GM12878 (cell line): Measurements from ENCODE around the gene TMEM255A. TPM values are rescaled to one million over a fixed set of nuclear protein-coding genes. Genes with fewer than 3 reads are reported as not detected.
A peak's percentile ranks its signal among the peaks of the same experiment; 100 is the strongest.

Experiments used
- ATAC-seq: fragments of 200-7000 bp; cut with Tn5 transposase; 3 replicates; pipeline ENCODE4 v1.9.1; 2020; ENCODE audit warnings: mild to moderate bottlenecking, moderate library complexity
- BruUV-seq: library from RNA; stranded (reverse); fragments of 400-500 nt; replicated peaks from 2 replicates; lab custom pipeline; 2021; lab: Mats Ljungman, UMichigan
- CTCF ChIA-PET: fragments of 300-600 bp; sonication (Branson Sonifier 250); formaldehyde crosslinking; extraction: SDS; loops from one replicate; lab custom pipeline; 2021; ENCODE audit warnings: inconsistent platforms; lab: Yijun Ruan, JAX
- POLR2A ChIA-PET: fragments of 350-600 bp; formaldehyde crosslinking; extraction: SDS; loops from one replicate; lab custom pipeline; 2021; ENCODE audit warnings: inconsistent platforms; lab: Charles Lee
- RAD21 ChIA-PET: fragments of 300-600 bp; sonication (Branson Sonifier 250); formaldehyde crosslinking; loops from one replicate; lab custom pipeline; 2023; ENCODE audit warnings: antibody characterized with exemption; ENCODE audit not compliant: unreplicated experiment; lab: Charles Lee
- SMC1A ChIA-PET: fragments of 300-600 bp; sonication (Branson Sonifier 250); formaldehyde crosslinking; loops from one replicate; lab custom pipeline; 2023; ENCODE audit not compliant: unreplicated experiment, uncharacterized antibody; lab: Charles Lee
- DNase-seq: peaks from one replicate; pipeline ENCODE4 v3.0.0-alpha.2; 2011; ENCODE audit warnings: low read depth, low spot score
- FAIRE-seq: peaks from 3 replicates; lab custom pipeline; 2011; peaks lifted over from hg19 to GRCh38; lab: Jason Lieb, UNC
- H2AFZ ChIP-seq: 2 replicates; pipeline ENCODE4 v1.6.0; 2011; ENCODE audit warnings: low read depth, low read length, control low read depth; ENCODE audit not compliant: control insufficient read depth
- H3K27ac ChIP-seq: 2 replicates; pipeline ENCODE4 v1.5.1; 2011; ENCODE audit warnings: control low read depth; ENCODE audit not compliant: control insufficient read depth, insufficient read depth
- H3K27me3 ChIP-seq, 2 experiments: replicated peaks in 1 of 2; 2 replicates each; pipeline versions ENCODE4 v1.6.0 to v1.6.1; 2011; ENCODE audit warnings: low read length in 1 of 2; ENCODE audit not compliant: control insufficient read depth in 2 of 2, insufficient read depth in 2 of 2
- H3K36me3 ChIP-seq, 2 experiments: 2 replicates each; pipeline ENCODE4 v1.5.1; 2011; ENCODE audit warnings: low read length in 1 of 2; ENCODE audit not compliant: control insufficient read depth in 2 of 2, insufficient read depth in 2 of 2
- H3K4me1 ChIP-seq: 2 replicates; pipeline ENCODE4 v1.6.1; 2011; ENCODE audit warnings: mild to moderate bottlenecking, low read length, moderate library complexity, mixed read lengths; ENCODE audit not compliant: control insufficient read depth, insufficient read depth
- H3K4me2 ChIP-seq: 2 replicates; pipeline ENCODE4 v1.6.0; 2011; ENCODE audit warnings: control low read depth; ENCODE audit not compliant: control insufficient read depth, insufficient read depth
- H3K4me3 ChIP-seq: fragments of 200-600 bp; sonication (generic); 2 replicates; pipeline ENCODE4 v1.5.1; 2016
- H3K79me2 ChIP-seq: 2 replicates; pipeline ENCODE4 v1.6.0; 2011; ENCODE audit warnings: low read length; ENCODE audit not compliant: control insufficient read depth, insufficient read depth
- H3K9ac ChIP-seq: 2 replicates; pipeline ENCODE4 v1.8.0; 2011; ENCODE audit warnings: low read length, control low read depth, mixed read lengths; ENCODE audit not compliant: control insufficient read depth, insufficient read depth
- H3K9me3 ChIP-seq: replicated peaks from 3 replicates; pipeline ENCODE4 v1.5.1; 2011; ENCODE audit warnings: mild to moderate bottlenecking, low read length; ENCODE audit not compliant: control insufficient read depth, insufficient read depth
- H4K20me1 ChIP-seq: 2 replicates; pipeline ENCODE4 v1.6.0; 2011; ENCODE audit not compliant: control insufficient read depth, insufficient read depth
- CREB1 ChIP-seq: IDR thresholded peaks from 2 replicates; pipeline ENCODE4 v1.6.1; 2012; ENCODE audit warnings: low read depth, mild to moderate bottlenecking, inconsistent platforms
- CREM ChIP-seq: IDR thresholded peaks from 2 replicates; pipeline ENCODE4 v1.6.1; 2014; ENCODE audit warnings: antibody characterized with exemption, low read depth
- EP300 ChIP-seq, 2 experiments: fragments of 150-350 bp in 1 of 2; IDR thresholded peaks; 2 replicates each; pipeline ENCODE4 v1.6.1; 2011 to 2012; ENCODE audit warnings: low read depth in 2 of 2, low read length in 2 of 2, borderline replicate concordance in 1 of 2, improper control_type of control experiment in 1 of 2, inconsistent platforms in 1 of 2; ENCODE audit not compliant: control insufficient read depth in 1 of 2
- EZH2 ChIP-seq: IDR thresholded peaks from 2 replicates; pipeline ENCODE4 v1.6.1; 2012; ENCODE audit warnings: low read depth, mild to moderate bottlenecking, control low read depth, inconsistent platforms, low read length, borderline replicate concordance; ENCODE audit not compliant: control insufficient read depth
- JUND ChIP-seq: IDR thresholded peaks from 2 replicates; pipeline ENCODE4 v1.6.1; 2012; ENCODE audit warnings: low read depth, mild to moderate bottlenecking, low read length, improper control_type of control experiment, moderate library complexity
- PBX3 ChIP-seq: IDR thresholded peaks from 2 replicates; pipeline ENCODE4 v1.6.1; 2011; ENCODE audit warnings: mild to moderate bottlenecking, low read depth, low read length, moderate library complexity; ENCODE audit not compliant: insufficient replicate concordance
- POLR2A ChIP-seq: IDR thresholded peaks from 2 replicates; pipeline ENCODE4 v1.6.1; 2011; ENCODE audit warnings: low read depth, mild to moderate bottlenecking, low read length
- POU2F2 ChIP-seq: IDR thresholded peaks from 3 replicates; pipeline ENCODE4 v1.6.1; 2011; ENCODE audit warnings: low read depth, mild to moderate bottlenecking, low read length, borderline replicate concordance
- RAD21 ChIP-seq: IDR thresholded peaks from 2 replicates; pipeline ENCODE4 v1.6.1; 2011; ENCODE audit warnings: mild to moderate bottlenecking, low read depth, low read length, moderate library complexity; ENCODE audit not compliant: insufficient read depth
- SMC3 ChIP-seq: IDR thresholded peaks from 2 replicates; pipeline ENCODE4 v1.6.1; 2011; ENCODE audit warnings: low read length, improper control_type of control experiment, borderline replicate concordance
- SUPT20H ChIP-seq: IDR thresholded peaks from 2 replicates; pipeline ENCODE4 v1.6.1; 2011; ENCODE audit warnings: low read depth, mild to moderate bottlenecking, low read length, moderate library complexity, borderline replicate concordance; ENCODE audit not compliant: control insufficient read depth
- TCF12 ChIP-seq: IDR thresholded peaks from 2 replicates; pipeline ENCODE4 v1.6.1; 2011; ENCODE audit warnings: low read depth, mild to moderate bottlenecking, low read length
- ZBED1 ChIP-seq: IDR thresholded peaks from 2 replicates; pipeline ENCODE4 v1.6.1; 2016; ENCODE audit warnings: borderline replicate concordance
- ZNF622 ChIP-seq: fragments of 450-650 bp; IDR thresholded peaks from 2 replicates; pipeline ENCODE4 v1.6.1; 2017; ENCODE audit warnings: mild to moderate bottlenecking, inconsistent platforms
- WGBS: methylation state at CpG from one replicate; pipeline ENCODE4 v1.1.6; 2016; ENCODE audit warnings: low lambda C conversion rate; ENCODE audit not compliant: insufficient replicate concordance, insufficient coverage; ENCODE audit errors: missing lambda C conversion rate; 5-methylcytosine and 5-hydroxymethylcytosine counted together
- in situ Hi-C: fragments of 300-500 bp; cut with MboI; formaldehyde crosslinking; loops from 9 replicates; pipeline ENCODE4 v1.14.3; 2018; ENCODE audit warnings: mixed read lengths
- intact Hi-C: fragments of 100-400 bp; cut with micrococcal nuclease; formaldehyde crosslinking; loops from one replicate; pipeline ENCODE4 v1.14.2; 2022; ENCODE audit not compliant: unreplicated experiment
- polyA plus RNA-seq, 11 experiments: library from polyadenylated mRNA; depleted of rRNA in 4 of 11; unstranded in 6 of 11; stranded (reverse) in 5 of 11; fragments of >200 nt; fragmentation: Nextera tagmentation in 4 of 11; fragmentation: Illumina TruSeq in 1 of 11; extraction: Ambion mirVana in 4 of 11; extraction: Trizol in 1 of 11; gene quantifications; 1 replicate in 1 of 11; 2 replicates in 10 of 11; pipeline versions ENCODE4 v1.2.1 to v1.2.3, GENCODE V29; 2011 to 2016; ENCODE audit warnings: inconsistent platforms in 2 of 11, missing spikeins in 2 of 11, low read depth in 1 of 11
- total RNA-seq, 4 experiments: library from RNA; depleted of rRNA in 3 of 4; stranded (reverse); fragments of >200 nt in 3 of 4; fragmentation: Illumina TruSeq in 1 of 4; extraction: Trizol in 1 of 4; gene quantifications; 2 replicates each; pipeline versions ENCODE4 v1.2.1 to v1.2.3, GENCODE V29; 2013 to 2021
- TF ChIP-seq, protein P1 (sequence below), 3 experiments: IDR thresholded peaks in 2 of 3; conservative IDR thresholded peaks in 1 of 3; 2 replicates each; pipeline ENCODE4 v1.5.1; 2011; ENCODE audit warnings: low read depth in 3 of 3, low read length in 3 of 3, mild to moderate bottlenecking in 3 of 3, control low read depth in 2 of 3, moderate library complexity in 2 of 3, inconsistent platforms in 1 of 3, mixed read lengths in 1 of 3; ENCODE audit not compliant: control insufficient read depth in 2 of 3, insufficient read depth in 1 of 3; ENCODE audit errors: extremely low read depth in 1 of 3
- TF ChIP-seq, protein P2 (sequence below): IDR thresholded peaks from 2 replicates; pipeline ENCODE4 v1.6.1; 2012; ENCODE audit warnings: mild to moderate bottlenecking, low read depth, low read length

Gene TMEM255A
- total and polyA plus RNA-seq, 10 of the 15 experiments (the other 5 are each of a cell fraction or from before 2014, with no cell fraction given): 0.90 to 5.4 (median 1.3) TPM

DNA sequence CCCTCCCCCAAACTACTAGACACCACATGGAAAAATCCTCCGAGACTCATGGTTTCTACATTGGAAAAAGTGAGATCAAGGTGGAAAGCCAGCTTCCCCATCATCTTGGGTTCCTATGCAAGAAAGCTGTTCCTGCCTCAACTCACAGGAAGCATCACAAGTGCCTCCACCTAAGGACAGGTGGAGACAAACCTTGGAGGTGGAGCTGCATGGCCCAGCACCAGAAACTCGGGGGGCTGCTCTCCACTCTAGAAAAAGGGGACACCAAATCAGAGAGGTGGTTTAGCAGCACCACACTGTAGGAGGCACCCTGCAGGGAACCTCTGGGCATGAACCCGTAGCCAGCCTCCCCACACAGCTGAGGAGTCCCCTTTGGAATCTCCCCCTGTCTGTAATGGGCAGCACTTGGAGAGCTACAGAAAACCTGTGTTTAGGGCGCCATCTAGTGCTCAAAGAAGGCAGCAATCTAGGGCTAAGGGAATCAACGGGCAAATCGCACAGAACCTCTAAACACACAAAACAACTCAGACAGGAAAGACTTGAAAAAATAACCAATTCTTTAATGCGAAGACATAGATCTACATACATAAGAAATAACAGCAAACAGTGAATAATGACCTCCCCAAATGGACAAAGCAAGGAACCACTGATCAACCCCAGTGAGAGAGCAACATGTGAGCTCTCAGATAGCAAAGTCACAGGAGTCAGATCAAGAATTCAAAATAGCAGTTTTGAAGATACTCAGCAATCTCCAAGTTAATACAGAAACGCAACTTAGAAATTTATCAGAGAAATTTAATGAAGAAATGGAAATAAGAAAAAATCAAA, 97.6 kb downstream of the TMEM255A start:
- POLR2A ChIA-PET: no interaction called here
- Histone ChIP-seq H3K36me3 (no peaks in the 10 kb centered on the region), H3K4me2 (no peak overlapping the region), H3K4me3 (no peak overlapping the region), H2AFZ (no peak overlapping the region), H3K79me2 (no peaks in the 10 kb centered on the region), H3K4me1 (no peaks in the 10 kb centered on the region), H3K27ac (no peak overlapping the region), H3K9ac (no peak overlapping the region), H4K20me1 (no peaks in the 10 kb centered on the region), H3K9me3 (no peaks in the 10 kb centered on the region), H3K27me3 (no peaks in the 10 kb centered on the region)
- no TSS peak for BruUV-seq
- intact Hi-C loops (no loop called here), in situ Hi-C loops (loop anchor here (25.0 kb wide), 1 partner anchor 101 kb away; the partner anchor contains the start of gene RHOXF1)
- SMC1A ChIA-PET: interaction anchor here (0.5 to 2.0 kb wide), 19 partner anchors 9 to 1450 kb away, joined by 3 to 13 read pairs (median 4); no protein-coding TSS in a partner anchor
- ATAC-seq (peak; percentile 99), FAIRE-seq (no peak), DNase-seq (peak; percentile 36)
- CTCF ChIA-PET: interaction anchor here (0.6 to 4.0 kb wide), 56 partner anchors 9 to 267 kb away, joined by 3 to 51 read pairs (median 5); no protein-coding TSS in a partner anchor
- RAD21 ChIA-PET: interaction anchor here (1.0 to 2.1 kb wide), 14 partner anchors 9 to 343 kb away, joined by 3 to 10 read pairs (median 4); no protein-coding TSS in a partner anchor
- 19% methylated on average over 8 of the region's 8 CpGs for WGBS
- TF ChIP-seq, protein P1, sequence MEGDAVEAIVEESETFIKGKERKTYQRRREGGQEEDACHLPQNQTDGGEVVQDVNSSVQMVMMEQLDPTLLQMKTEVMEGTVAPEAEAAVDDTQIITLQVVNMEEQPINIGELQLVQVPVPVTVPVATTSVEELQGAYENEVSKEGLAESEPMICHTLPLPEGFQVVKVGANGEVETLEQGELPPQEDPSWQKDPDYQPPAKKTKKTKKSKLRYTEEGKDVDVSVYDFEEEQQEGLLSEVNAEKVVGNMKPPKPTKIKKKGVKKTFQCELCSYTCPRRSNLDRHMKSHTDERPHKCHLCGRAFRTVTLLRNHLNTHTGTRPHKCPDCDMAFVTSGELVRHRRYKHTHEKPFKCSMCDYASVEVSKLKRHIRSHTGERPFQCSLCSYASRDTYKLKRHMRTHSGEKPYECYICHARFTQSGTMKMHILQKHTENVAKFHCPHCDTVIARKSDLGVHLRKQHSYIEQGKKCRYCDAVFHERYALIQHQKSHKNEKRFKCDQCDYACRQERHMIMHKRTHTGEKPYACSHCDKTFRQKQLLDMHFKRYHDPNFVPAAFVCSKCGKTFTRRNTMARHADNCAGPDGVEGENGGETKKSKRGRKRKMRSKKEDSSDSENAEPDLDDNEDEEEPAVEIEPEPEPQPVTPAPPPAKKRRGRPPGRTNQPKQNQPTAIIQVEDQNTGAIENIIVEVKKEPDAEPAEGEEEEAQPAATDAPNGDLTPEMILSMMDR (IDR thresholded peaks at IDR 0.05 in 2 of 3, conservative IDR thresholded peaks at IDR 0.05 in 1 of 3; ENCODE audit: control insufficient read depth in 2 of 3, extremely low read depth in 1 of 3, insufficient read depth in 1 of 3, low read depth in 3 of 3, low read length in 3 of 3): peak; percentile 81 to 94 (median 87)
- TF ChIP-seq TCF12: no peak
- TF ChIP-seq POLR2A: no peak
- TF ChIP-seq RAD21: peak; percentile 78
- TF ChIP-seq SMC3: peak; percentile 70
- no peak for TF ChIP-seq ZBED1
- no peak for TF ChIP-seq JUND
- no peak for TF ChIP-seq EP300 (IDR thresholded peaks at IDR 0.05; ENCODE audit: borderline replicate concordance in 1 of 2, control insufficient read depth in 1 of 2, low read depth in 2 of 2, low read length in 2 of 2)
- TF ChIP-seq SUPT20H: no peak
- TF ChIP-seq ZNF622: no peak
- TF ChIP-seq EZH2: no peak
- no peak for TF ChIP-seq POU2F2
- TF ChIP-seq CREB1: no peak
- no peak for TF ChIP-seq PBX3
- TF ChIP-seq, protein P2, sequence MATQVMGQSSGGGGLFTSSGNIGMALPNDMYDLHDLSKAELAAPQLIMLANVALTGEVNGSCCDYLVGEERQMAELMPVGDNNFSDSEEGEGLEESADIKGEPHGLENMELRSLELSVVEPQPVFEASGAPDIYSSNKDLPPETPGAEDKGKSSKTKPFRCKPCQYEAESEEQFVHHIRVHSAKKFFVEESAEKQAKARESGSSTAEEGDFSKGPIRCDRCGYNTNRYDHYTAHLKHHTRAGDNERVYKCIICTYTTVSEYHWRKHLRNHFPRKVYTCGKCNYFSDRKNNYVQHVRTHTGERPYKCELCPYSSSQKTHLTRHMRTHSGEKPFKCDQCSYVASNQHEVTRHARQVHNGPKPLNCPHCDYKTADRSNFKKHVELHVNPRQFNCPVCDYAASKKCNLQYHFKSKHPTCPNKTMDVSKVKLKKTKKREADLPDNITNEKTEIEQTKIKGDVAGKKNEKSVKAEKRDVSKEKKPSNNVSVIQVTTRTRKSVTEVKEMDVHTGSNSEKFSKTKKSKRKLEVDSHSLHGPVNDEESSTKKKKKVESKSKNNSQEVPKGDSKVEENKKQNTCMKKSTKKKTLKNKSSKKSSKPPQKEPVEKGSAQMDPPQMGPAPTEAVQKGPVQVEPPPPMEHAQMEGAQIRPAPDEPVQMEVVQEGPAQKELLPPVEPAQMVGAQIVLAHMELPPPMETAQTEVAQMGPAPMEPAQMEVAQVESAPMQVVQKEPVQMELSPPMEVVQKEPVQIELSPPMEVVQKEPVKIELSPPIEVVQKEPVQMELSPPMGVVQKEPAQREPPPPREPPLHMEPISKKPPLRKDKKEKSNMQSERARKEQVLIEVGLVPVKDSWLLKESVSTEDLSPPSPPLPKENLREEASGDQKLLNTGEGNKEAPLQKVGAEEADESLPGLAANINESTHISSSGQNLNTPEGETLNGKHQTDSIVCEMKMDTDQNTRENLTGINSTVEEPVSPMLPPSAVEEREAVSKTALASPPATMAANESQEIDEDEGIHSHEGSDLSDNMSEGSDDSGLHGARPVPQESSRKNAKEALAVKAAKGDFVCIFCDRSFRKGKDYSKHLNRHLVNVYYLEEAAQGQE: peak; percentile 66; the same call in 1 of the 2 replicates
- TF ChIP-seq CREM: no peak
